Psoas muscle (tissue), 8 donors: ENCODE measurements around the gene IFITM1. TPM values are rescaled to one million over a fixed set of nuclear protein-coding genes. Genes with fewer than 3 reads are reported as not detected.

Experiments used
- ATAC-seq, 4 donors: fragments of 200-7000 bp; cut with Tn5 transposase; one replicate each; pipeline ENCODE4 v1.9.1; 2020; ENCODE audit warnings: moderate library complexity in 3 of 4, mild to moderate bottlenecking in 2 of 4
- DNase-seq, 2 donors: peaks; one replicate each; pipeline ENCODE4 v3.0.0-alpha.2; 2020
- H3K27ac ChIP-seq: fragments of 200-600 bp; one replicate; pipeline ENCODE4 v1.8.0; 2022
- H3K27me3 ChIP-seq, 3 donors: fragments of 200-600 bp in 1 of 3; one replicate each; pipeline versions ENCODE4 v1.6.1 to v1.8.0; 2013 to 2022; ENCODE audit warnings: low read length in 2 of 3, mild to moderate bottlenecking in 2 of 3, moderate library complexity in 1 of 3; ENCODE audit not compliant: insufficient read depth in 3 of 3
- H3K36me3 ChIP-seq, 2 donors: fragments of 200-600 bp in 1 of 2; one replicate each; pipeline versions ENCODE4 v1.6.1 to v1.8.0; 2013 to 2022; ENCODE audit warnings: low read depth in 1 of 2, mild to moderate bottlenecking in 1 of 2, moderate library complexity in 1 of 2; ENCODE audit not compliant: insufficient read depth in 1 of 2
- H3K4me1 ChIP-seq: fragments of 200-600 bp; one replicate; pipeline ENCODE4 v1.8.0; 2022
- H3K4me3 ChIP-seq: fragments of 200-600 bp; one replicate; pipeline ENCODE4 v1.8.0; 2022; ENCODE audit warnings: mild to moderate bottlenecking
- H3K9me3 ChIP-seq: fragments of 200-600 bp; one replicate; pipeline ENCODE4 v1.8.0; 2022
- CTCF ChIP-seq: fragments of 200-600 bp; IDR thresholded peaks from one replicate; pipeline ENCODE4 v1.8.0; 2022; ENCODE audit warnings: antibody characterized with exemption
- WGBS, 3 donors: extraction: QIAGEN DNeasy Blood & Tissue Kit; methylation state at CpG; one replicate each; pipeline versions ENCODE4 v1.1.6 to v1.1.7; 2013; 5-methylcytosine and 5-hydroxymethylcytosine counted together
- intact Hi-C, 2 donors: fragments of 100-400 bp; cut with DNase I; formaldehyde crosslinking; loops; one replicate each; pipeline versions ENCODE4 v1.11.0 to v1.14.2; 2022
- polyA plus RNA-seq, 3 donors: library from polyadenylated mRNA; stranded (reverse); fragments of 200-250 nt; gene quantifications; one replicate each; pipeline ENCODE4 v1.2.3, GENCODE V29; 2013
- total RNA-seq, 4 donors: library from RNA; stranded (reverse); fragmentation: NEBNext Ultra II Directional in 2 of 4; extraction: Animal tissue kit (Norgen Biotek cat#: 25700) in 2 of 4; gene quantifications; one replicate each; pipeline versions ENCODE4 v1.2.1 to v1.2.4, GENCODE V29; 2021 to 2023
- donor health status: healthy with polysubstance abuse.
- donor health status: DM: no; HTN: no; CAD: no; lungs with moderate emphysema.
- donor health status: Bipolar disorder and iron deficiency.
- donor health status: healthy.
- donor health status: DM: yes; HTN: yes; CAD: no.
- donor health status: DM: no; HTN: no; CAD: no.
- donor health status: DM: no; HTN: no; CAD: no.
- donor health status: DM: yes; HTN: yes; CAD: no.

The IFITM1 gene
- total and polyA plus RNA-seq, 7 donors: 39.7 to 107 (median 69.7) TPM

GRCh38 chr11:352456-353031 lies 38.7 kb downstream of the IFITM1 start:
- 92 to 96% (median 93%) methylated on average over 12 of the region's 12 CpGs for WGBS, 3 donors
- Histone ChIP-seq H3K36me3 (no peaks in the 10 kb centered on the region), H3K9me3 (no peaks in the 10 kb centered on the region), H3K4me3 (no peak overlapping the region), H3K27ac (peak overlapping the region; percentile 80), H3K27me3 (peaks cover 0 to 3% (median 2%) of the 10 kb centered on the region in 3 donors), H3K4me1 (peaks cover 25% of the 10 kb centered on the region)
- intact Hi-C loops: no loop called here
- no peak for DNase-seq
- no peak for TF ChIP-seq CTCF
- no peak for ATAC-seq

GRCh38 chr11:353179-353873 lies 39.5 kb downstream of the IFITM1 start:
- Histone ChIP-seq H3K27ac (peak overlapping the region; percentile 80), H3K9me3 (no peaks in the 10 kb centered on the region), H3K36me3 (no peaks in the 10 kb centered on the region), H3K4me3 (peak overlapping the region; percentile 16), H3K4me1 (peaks cover 25% of the 10 kb centered on the region), H3K27me3 (peaks cover 0 to 8% (median 3%) of the 10 kb centered on the region in 3 donors)
- intact Hi-C loops: no loop called here
- ATAC-seq (peak; percentile 48 to 76 (median 68)), DNase-seq (peak; percentile 86 to 92)
- TF ChIP-seq CTCF: no peak
- 11 to 14% (median 14%) methylated on average over 16 of the region's 16 CpGs for WGBS, 3 donors

GRCh38 chr11:355581-356458 lies 42.0 kb downstream of the IFITM1 start:
- Histone ChIP-seq H3K4me3 (peak overlapping the region; percentile 63), H3K27me3 (peaks cover 0 to 18% (median 6%) of the 10 kb centered on the region in 3 donors), H3K9me3 (no peaks in the 10 kb centered on the region), H3K27ac (peak overlapping the region; percentile 80), H3K36me3 (no peaks in the 10 kb centered on the region), H3K4me1 (peaks cover 25% of the 10 kb centered on the region)
- WGBS, 3 donors: 3 to 9% (median 9%) methylated on average over 35 to 75 of the region's 76 CpGs
- intact Hi-C loops: no loop called here
- ATAC-seq (peak; percentile 77 to 87 (median 82)), DNase-seq (peak; percentile 95)
- TF ChIP-seq CTCF: no peak

GRCh38 chr11:356610-357009 lies 42.8 kb downstream of the IFITM1 start:
- Histone ChIP-seq H3K4me3 (no peak overlapping the region), H3K27ac (no peak overlapping the region), H3K27me3 (peaks cover 0 to 18% (median 3%) of the 10 kb centered on the region in 3 donors), H3K36me3 (no peaks in the 10 kb centered on the region), H3K4me1 (peaks cover 25% of the 10 kb centered on the region), H3K9me3 (no peaks in the 10 kb centered on the region)
- DNase-seq (no peak), ATAC-seq (no peak)
- intact Hi-C loops: no loop called here
- no peak for TF ChIP-seq CTCF
- 76 to 86% (median 76%) methylated on average over 6 of the region's 6 CpGs for WGBS, 3 donors
